Activated CD4-positive, alpha-beta T cell treated with anti-CD3 and anti-CD28 coated beads for 36 hours (primary cell): Measurements from ENCODE around the gene SLC39A11. TPM values are rescaled to one million over a fixed set of nuclear protein-coding genes. Genes with fewer than 3 reads are reported as not detected.
"Not testable (repeated sequence)": the region's sequence is repeated elsewhere in the genome, so short reads cannot be mapped to it uniquely, and the experiment has no call there.

Experiments
- ATAC-seq: fragments of 200-7000 bp; cut with Tn5 transposase; one replicate; pipeline ENCODE4 v1.10.0; 2021; ENCODE audit warnings: mild to moderate bottlenecking, moderate library complexity
- CTCF ChIA-PET: fragments of 350-600 bp; sonication (Branson Sonifier 250); formaldehyde crosslinking; loops from one replicate; lab custom pipeline; 2021; ENCODE audit warnings: antibody characterized with exemption; lab: Charles Lee
- POLR2A ChIA-PET: fragments of 350-600 bp; sonication (Branson Sonifier 250); formaldehyde crosslinking; loops from one replicate; lab custom pipeline; 2021; ENCODE audit warnings: antibody characterized with exemption, inconsistent platforms; lab: Charles Lee
- DNase-seq: peaks from one replicate; pipeline ENCODE4 v3.0.0-alpha.2; 2020
- H3K27ac Mint-ChIP-seq: one replicate; pipeline ENCODE4 v1.8.0; 2021; ENCODE audit warnings: mixed read lengths
- H3K27me3 Mint-ChIP-seq: one replicate; pipeline ENCODE4 v1.8.0; 2021; ENCODE audit warnings: mixed read lengths
- H3K36me3 Mint-ChIP-seq: one replicate; pipeline ENCODE4 v1.8.0; 2021; ENCODE audit warnings: low read depth, mixed read lengths
- H3K4me1 Mint-ChIP-seq: one replicate; pipeline ENCODE4 v1.8.0; 2021; ENCODE audit warnings: mixed read lengths
- H3K4me3 Mint-ChIP-seq: one replicate; pipeline ENCODE4 v1.8.0; 2021; ENCODE audit warnings: mild to moderate bottlenecking, moderate library complexity, mixed read lengths
- H3K9me3 Mint-ChIP-seq: one replicate; pipeline ENCODE4 v1.8.0; 2021; ENCODE audit warnings: low read depth, mixed read lengths
- intact Hi-C, 2 experiments: fragments of 100-400 bp; cut with DNase I in 1 of 2; cut with micrococcal nuclease in 1 of 2; formaldehyde crosslinking; loops; one replicate each; pipeline versions ENCODE4 v1.14.2 to v1.15.1; 2022 to 2024; cut with DNase I, micrococcal nuclease
- total RNA-seq, 2 experiments: library from RNA; stranded (reverse); gene quantifications; one replicate each; pipeline ENCODE4 v1.2.3, GENCODE V29; 2021

The SLC39A11 gene
- total RNA-seq, 2 experiments from 2014 or later: 12.5 to 17.2 TPM

DNA sequence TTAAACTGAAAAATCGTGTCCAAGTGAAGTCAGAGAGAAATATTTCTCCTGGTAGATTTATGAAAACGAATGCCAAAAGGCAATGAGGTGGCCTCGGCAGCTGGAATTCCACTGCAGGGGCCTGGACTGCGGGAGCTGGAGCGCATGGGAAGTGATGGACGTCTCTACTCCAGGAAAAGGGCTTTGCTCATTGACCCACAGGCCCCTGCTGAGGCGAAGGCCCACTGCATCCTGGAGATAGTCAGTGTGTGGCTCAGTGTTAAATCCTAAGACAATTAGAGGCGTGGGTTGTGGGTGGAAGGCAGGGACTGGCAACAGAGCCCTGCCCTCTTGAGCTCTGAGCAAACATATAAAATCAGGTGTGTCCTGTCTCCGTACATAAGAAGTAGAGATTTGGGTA, 191.4 kb downstream of the SLC39A11 start:
- no peak for DNase-seq
- POLR2A ChIA-PET: no interaction called here
- no peak for ATAC-seq
- no peaks in the 10 kb centered on the region for H3K9me3 Mint-ChIP-seq
- CTCF ChIA-PET: no interaction called here
- H3K4me1 Mint-ChIP-seq: no peaks in the 10 kb centered on the region
- intact Hi-C loops: no loop called here
- no peaks in the 10 kb centered on the region for H3K27me3 Mint-ChIP-seq
- peaks cover 4% of the 10 kb centered on the region for H3K36me3 Mint-ChIP-seq
- no peak overlapping the region for H3K27ac Mint-ChIP-seq
- H3K4me3 Mint-ChIP-seq: no peak overlapping the region

GRCh38 chr17:72900654-72900971, 191.9 kb downstream of the SLC39A11 start:
- no peak for ATAC-seq
- no peak for DNase-seq
- no peak overlapping the region for H3K27ac Mint-ChIP-seq
- intact Hi-C loops: no loop called here
- H3K4me3 Mint-ChIP-seq: no peak overlapping the region
- ChIA-PET POLR2A (no interaction called here), CTCF (no interaction called here)
- no peaks in the 10 kb centered on the region for H3K9me3 Mint-ChIP-seq
- H3K4me1 Mint-ChIP-seq: no peaks in the 10 kb centered on the region
- peaks cover 4% of the 10 kb centered on the region for H3K36me3 Mint-ChIP-seq
- no peaks in the 10 kb centered on the region for H3K27me3 Mint-ChIP-seq

DNA sequence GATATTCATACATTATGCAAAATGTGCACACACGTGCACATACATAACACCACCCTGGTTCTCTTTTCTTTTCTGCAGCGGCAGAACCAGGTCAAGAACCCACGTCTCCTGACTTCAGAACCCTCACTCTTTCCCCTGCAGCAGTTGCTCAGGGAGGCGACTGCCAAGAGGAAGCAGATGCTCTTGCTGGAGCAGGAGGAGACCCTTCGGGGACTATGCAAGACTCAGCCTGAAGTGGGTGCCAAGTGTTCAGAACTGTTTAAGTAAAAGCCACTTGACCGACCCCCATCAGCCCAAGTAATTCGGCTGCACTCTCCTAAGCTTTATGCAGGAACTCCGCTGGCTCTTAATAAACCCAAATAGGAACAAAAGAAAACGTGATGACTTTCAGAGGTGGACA, 193.8 kb downstream of the SLC39A11 start:
- Mint-ChIP-seq H3K4me3 (no peak overlapping the region), H3K9me3 (no peaks in the 10 kb centered on the region), H3K4me1 (no peaks in the 10 kb centered on the region), H3K27me3 (no peaks in the 10 kb centered on the region), H3K27ac (no peak overlapping the region), H3K36me3 (peaks cover 9% of the 10 kb centered on the region)
- intact Hi-C loops: no loop called here
- ChIA-PET POLR2A (no interaction called here), CTCF (no interaction called here)
- ATAC-seq (no peak), DNase-seq (no peak)

GRCh38 chr17:72896288-72896687, 196.2 kb downstream of the SLC39A11 start:
- H3K4me1 Mint-ChIP-seq, intact Hi-C loops, ATAC-seq, CTCF ChIA-PET, POLR2A ChIA-PET, H3K9me3 Mint-ChIP-seq, H3K27me3 Mint-ChIP-seq, H3K4me3 Mint-ChIP-seq, H3K27ac Mint-ChIP-seq, DNase-seq: not testable (repeated sequence)
- H3K36me3 Mint-ChIP-seq: peaks cover 11% of the 10 kb centered on the region

DNA sequence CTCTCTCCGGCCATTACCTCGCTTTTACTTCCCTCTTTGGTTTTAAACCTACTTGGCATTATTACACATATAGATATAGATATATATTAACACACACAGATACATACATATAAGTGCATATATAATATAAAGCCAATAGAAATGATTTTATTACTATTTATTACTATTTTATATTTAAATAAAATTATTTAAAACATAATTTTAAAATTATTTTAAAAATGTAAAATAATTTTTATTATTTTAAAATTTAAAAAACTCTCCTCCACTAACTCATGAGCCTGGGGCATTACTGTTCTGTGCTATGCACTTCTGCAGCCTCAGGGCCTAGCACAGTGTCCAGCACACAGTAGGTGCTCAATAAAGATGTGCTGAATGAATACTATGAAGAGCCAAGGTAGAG, 200.9 kb downstream of the SLC39A11 start:
- Mint-ChIP-seq H3K4me3 (no peak overlapping the region), H3K27ac (no peak overlapping the region), H3K27me3 (no peaks in the 10 kb centered on the region), H3K36me3 (peaks cover 30% of the 10 kb centered on the region), H3K4me1 (peaks cover 26% of the 10 kb centered on the region), H3K9me3 (no peaks in the 10 kb centered on the region)
- CTCF ChIA-PET: no interaction called here
- intact Hi-C loops: no loop called here
- POLR2A ChIA-PET: no interaction called here
- DNase-seq (no peak), ATAC-seq (no peak)

DNA sequence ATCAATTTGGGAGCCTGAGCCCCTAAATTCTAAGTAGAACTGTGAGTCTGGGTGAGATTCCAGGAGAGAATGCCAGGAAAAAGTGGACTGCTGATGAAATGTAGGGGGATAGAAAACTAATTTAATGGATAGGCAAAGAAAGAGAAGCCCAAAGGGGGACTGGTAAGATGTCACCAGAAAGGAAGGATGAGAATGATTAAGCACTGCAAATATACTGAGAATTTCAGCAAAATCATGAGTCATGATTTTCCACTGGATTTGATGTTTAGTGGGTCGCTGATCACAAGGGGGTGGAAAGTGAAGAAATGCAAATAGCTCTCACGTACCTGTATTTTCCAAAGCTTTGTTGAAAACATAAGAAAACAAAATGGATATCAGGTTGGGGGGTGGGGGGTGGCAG, 201.8 kb downstream of the SLC39A11 start:
- H3K9me3 Mint-ChIP-seq: no peaks in the 10 kb centered on the region
- intact Hi-C loops: no loop called here
- no peak for DNase-seq
- H3K4me1 Mint-ChIP-seq: peaks cover 26% of the 10 kb centered on the region
- POLR2A ChIA-PET: no interaction called here
- no peaks in the 10 kb centered on the region for H3K27me3 Mint-ChIP-seq
- peaks cover 34% of the 10 kb centered on the region for H3K36me3 Mint-ChIP-seq
- CTCF ChIA-PET: interaction anchor here (0.6 kb wide), 1 partner anchor 222 kb away, joined by 4 read pairs; no protein-coding TSS in a partner anchor
- H3K4me3 Mint-ChIP-seq: no peak overlapping the region
- H3K27ac Mint-ChIP-seq: peak overlapping the region; percentile 16
- no peak for ATAC-seq

DNA sequence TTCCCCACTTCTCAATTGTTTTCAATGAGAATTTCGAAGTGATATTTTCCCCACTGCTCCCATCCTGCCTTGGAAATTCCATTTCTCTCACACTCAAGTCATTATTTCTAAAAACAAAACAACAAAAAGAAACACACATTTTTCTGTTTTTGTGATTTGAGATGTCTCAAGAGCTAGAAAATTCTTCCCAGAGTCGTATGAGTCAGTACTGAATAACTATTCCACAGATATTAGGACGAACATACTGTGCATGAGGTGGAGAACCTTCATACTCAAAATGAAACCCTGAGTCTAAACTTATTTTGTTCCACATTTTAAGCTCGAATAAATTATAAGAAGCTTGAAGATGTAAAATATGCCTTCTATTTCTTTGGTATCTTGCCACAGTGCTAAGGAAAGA, 204.6 kb downstream of the SLC39A11 start:
- H3K36me3 Mint-ChIP-seq: peaks cover 33% of the 10 kb centered on the region
- intact Hi-C loops: no loop called here
- H3K4me3 Mint-ChIP-seq: no peak overlapping the region
- no peaks in the 10 kb centered on the region for H3K27me3 Mint-ChIP-seq
- ChIA-PET CTCF (no interaction called here), POLR2A (no interaction called here)
- H3K4me1 Mint-ChIP-seq: peaks cover 26% of the 10 kb centered on the region
- no peak for ATAC-seq
- H3K27ac Mint-ChIP-seq: peak overlapping the region; percentile 21
- H3K9me3 Mint-ChIP-seq: no peaks in the 10 kb centered on the region
- no peak for DNase-seq

GRCh38 chr17:72887322-72887721, 205.2 kb downstream of the SLC39A11 start:
- H3K9me3 Mint-ChIP-seq: no peaks in the 10 kb centered on the region
- peaks cover 26% of the 10 kb centered on the region for H3K4me1 Mint-ChIP-seq
- no peak overlapping the region for H3K27ac Mint-ChIP-seq
- ATAC-seq (no peak), DNase-seq (no peak)
- intact Hi-C loops: no loop called here
- H3K36me3 Mint-ChIP-seq: peaks cover 33% of the 10 kb centered on the region
- no peaks in the 10 kb centered on the region for H3K27me3 Mint-ChIP-seq
- CTCF ChIA-PET: no interaction called here
- H3K4me3 Mint-ChIP-seq: no peak overlapping the region
- POLR2A ChIA-PET: no interaction called here

DNA sequence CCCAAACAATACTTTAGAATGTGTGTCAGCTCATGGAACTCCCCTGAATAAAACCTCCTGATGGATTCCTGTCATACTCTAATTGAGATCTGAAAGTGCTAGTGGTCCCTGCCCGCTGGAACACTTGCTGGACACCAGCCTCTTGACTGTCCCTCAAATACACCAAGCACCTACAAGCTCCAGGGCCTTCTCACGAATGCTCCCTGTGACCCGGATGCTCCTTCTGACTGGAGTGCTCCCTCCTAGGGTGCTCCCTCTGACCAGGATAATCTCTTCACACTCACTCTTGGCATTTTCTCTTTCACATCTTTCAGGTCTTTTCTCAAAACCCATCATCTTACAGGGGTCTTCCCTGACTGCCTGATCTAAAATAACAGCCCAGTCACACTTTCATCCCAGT, 205.9 kb downstream of the SLC39A11 start:
- ChIA-PET POLR2A (no interaction called here), CTCF (no interaction called here)
- Mint-ChIP-seq H3K9me3 (no peaks in the 10 kb centered on the region), H3K36me3 (peaks cover 38% of the 10 kb centered on the region), H3K27ac (peak overlapping the region; percentile 1), H3K27me3 (no peaks in the 10 kb centered on the region), H3K4me1 (peaks cover 26% of the 10 kb centered on the region), H3K4me3 (no peak overlapping the region)
- intact Hi-C loops: no loop called here
- ATAC-seq (no peak), DNase-seq (no peak)

DNA sequence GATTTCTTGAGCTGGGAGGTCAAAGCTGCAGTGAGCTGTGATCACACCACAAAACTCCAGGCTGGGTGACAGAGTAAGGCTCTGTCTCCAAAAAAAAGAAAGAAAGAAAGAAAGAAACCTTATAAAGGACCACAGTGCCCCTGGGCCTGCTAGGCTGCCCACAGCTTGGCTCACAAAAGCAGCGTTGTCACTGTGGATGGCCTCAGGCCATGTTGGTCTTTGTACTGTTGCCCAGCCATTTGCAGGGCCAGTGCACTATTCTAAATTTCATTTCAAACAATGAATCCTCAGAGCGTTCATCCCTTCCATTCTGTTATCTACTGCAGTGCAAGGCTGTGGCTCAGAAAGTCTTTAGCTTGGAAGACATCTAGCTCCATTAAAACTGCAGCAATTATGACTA, 208.4 kb downstream of the SLC39A11 start:
- H3K9me3 Mint-ChIP-seq: peaks cover 12% of the 10 kb centered on the region
- no peak overlapping the region for H3K27ac Mint-ChIP-seq
- no peak for ATAC-seq
- ChIA-PET CTCF (no interaction called here), POLR2A (no interaction called here)
- no peaks in the 10 kb centered on the region for H3K27me3 Mint-ChIP-seq
- H3K4me1 Mint-ChIP-seq: peaks cover 12% of the 10 kb centered on the region
- peaks cover 43% of the 10 kb centered on the region for H3K36me3 Mint-ChIP-seq
- H3K4me3 Mint-ChIP-seq: no peak overlapping the region
- DNase-seq: no peak
- intact Hi-C loops: no loop called here

- Mint-ChIP-seq H3K27me3 (no peaks in the 10 kb centered on the region), H3K4me1 (peaks cover 12% of the 10 kb centered on the region), H3K27ac (no peak overlapping the region), H3K36me3 (peaks cover 42% of the 10 kb centered on the region), H3K9me3 (peaks cover 15% of the 10 kb centered on the region), H3K4me3 (no peak overlapping the region)
- ATAC-seq (no peak), DNase-seq (no peak)
- ChIA-PET POLR2A (no interaction called here), CTCF (no interaction called here)
- intact Hi-C loops: no loop called here
These were observed 209.1 kb downstream of the SLC39A11 start for GRCh38 chr17:72883351-72883750.

GRCh38 chr17:72882426-72882825, 210.1 kb downstream of the SLC39A11 start:
- no peak for ATAC-seq
- intact Hi-C loops: no loop called here
- no peaks in the 10 kb centered on the region for H3K27me3 Mint-ChIP-seq
- peaks cover 5% of the 10 kb centered on the region for H3K4me1 Mint-ChIP-seq
- peaks cover 40% of the 10 kb centered on the region for H3K36me3 Mint-ChIP-seq
- no peak for DNase-seq
- no peak overlapping the region for H3K27ac Mint-ChIP-seq
- CTCF ChIA-PET: no interaction called here
- POLR2A ChIA-PET: no interaction called here
- peaks cover 16% of the 10 kb centered on the region for H3K9me3 Mint-ChIP-seq
- no peak overlapping the region for H3K4me3 Mint-ChIP-seq

DNA sequence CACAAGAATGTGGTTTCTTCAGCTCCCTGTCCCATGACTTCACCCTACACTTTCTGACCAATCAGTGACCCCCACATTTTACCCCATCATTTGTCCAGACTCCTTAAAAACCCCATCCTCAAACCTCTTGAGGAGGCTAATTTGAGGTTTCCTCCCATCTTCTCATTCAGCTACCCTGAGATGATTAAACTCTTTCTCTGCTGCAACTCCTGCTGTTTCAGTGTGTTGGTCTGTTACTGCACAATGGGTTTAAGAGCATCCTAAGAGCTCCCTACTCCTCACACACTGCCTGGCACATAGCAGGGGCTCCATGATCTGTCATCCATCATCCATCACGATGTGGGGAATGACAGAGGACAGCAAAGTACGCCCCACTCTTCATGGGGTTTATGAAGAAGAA, 212.6 kb downstream of the SLC39A11 start:
- no peak overlapping the region for H3K27ac Mint-ChIP-seq
- H3K9me3 Mint-ChIP-seq: peaks cover 26% of the 10 kb centered on the region
- H3K4me1 Mint-ChIP-seq: no peaks in the 10 kb centered on the region
- intact Hi-C loops: no loop called here
- DNase-seq (no peak), ATAC-seq (no peak)
- no peak overlapping the region for H3K4me3 Mint-ChIP-seq
- H3K27me3 Mint-ChIP-seq: no peaks in the 10 kb centered on the region
- ChIA-PET POLR2A (no interaction called here), CTCF (interaction anchor here (0.7 kb wide), 1 partner anchor 37 kb away, joined by 3 read pairs; no protein-coding TSS in a partner anchor)
- H3K36me3 Mint-ChIP-seq: peaks cover 42% of the 10 kb centered on the region
